ENCODE results near the gene CCSER1. TPM values are rescaled to one million over a fixed set of nuclear protein-coding genes. Genes with fewer than 3 reads are reported as not detected.
"Not testable (repeated sequence)": the region's sequence is repeated elsewhere in the genome, so short reads cannot be mapped to it uniquely, and the experiment has no call there.

Gene CCSER1
- total RNA-seq, 1 donor from 2014 or later, result 18.1 TPM

GRCh38 chr4:91454111-91454510, 1326.9 kb downstream of the CCSER1 start:
- Mint-ChIP-seq H3K27ac (no peak overlapping the region), H3K36me3 (no peaks in the 10 kb centered on the region), H3K9me3 (no peaks in the 10 kb centered on the region), H3K4me1 (ENCODE audit: unreplicated experiment) (no peaks in the 10 kb centered on the region), H3K27me3 (no peaks in the 10 kb centered on the region), H3K4me3 (no peak overlapping the region)
- no peak for DNase-seq (ENCODE audit: extremely low spot score, unreplicated experiment)
- no peak for TF ChIP-seq CTCF (conservative IDR thresholded peaks at IDR 0.05)

GRCh38 chr4:91462566-91462965, 1335.4 kb downstream of the CCSER1 start:
- not testable (repeated sequence) for H3K9me3 Mint-ChIP-seq; H3K27me3 Mint-ChIP-seq; DNase-seq (ENCODE audit: extremely low spot score, unreplicated experiment); H3K27ac Mint-ChIP-seq; H3K4me1 Mint-ChIP-seq (ENCODE audit: unreplicated experiment); H3K36me3 Mint-ChIP-seq; H3K4me3 Mint-ChIP-seq

DNA sequence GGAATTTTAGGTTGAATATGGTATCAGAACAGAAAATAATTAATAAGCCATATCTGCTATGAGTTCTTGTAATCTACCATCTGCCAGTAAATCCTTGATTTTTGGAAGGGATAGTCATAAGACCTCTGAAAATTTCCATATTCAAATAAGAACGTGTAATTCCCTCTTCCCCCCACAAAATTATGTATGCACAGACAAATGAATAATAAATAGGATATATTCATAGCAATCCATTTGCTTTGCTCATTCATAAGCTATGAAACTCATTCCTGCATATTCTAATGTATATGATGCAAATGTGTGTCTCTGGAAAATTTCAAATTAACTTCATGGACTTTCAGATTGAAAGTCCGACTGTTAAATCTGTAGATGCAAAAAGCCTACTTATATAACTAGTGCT, 1343.5 kb downstream of the CCSER1 start:
- no peak overlapping the region for H3K27ac Mint-ChIP-seq
- H3K9me3 Mint-ChIP-seq, result no peaks in the 10 kb centered on the region
- no peak for TF ChIP-seq CTCF (conservative IDR thresholded peaks at IDR 0.05)
- no peak for DNase-seq (ENCODE audit: extremely low spot score, unreplicated experiment)
- no peak overlapping the region for H3K4me3 Mint-ChIP-seq
- no peaks in the 10 kb centered on the region for H3K36me3 Mint-ChIP-seq
- no peaks in the 10 kb centered on the region for H3K27me3 Mint-ChIP-seq
- H3K4me1 Mint-ChIP-seq (ENCODE audit: unreplicated experiment), result no peaks in the 10 kb centered on the region

- no peaks in the 10 kb centered on the region for H3K27me3 Mint-ChIP-seq
- no peaks in the 10 kb centered on the region for H3K36me3 Mint-ChIP-seq
- no peaks in the 10 kb centered on the region for H3K4me1 Mint-ChIP-seq (ENCODE audit: unreplicated experiment)
- no peak overlapping the region for H3K27ac Mint-ChIP-seq
- no peak overlapping the region for H3K4me3 Mint-ChIP-seq
- DNase-seq (ENCODE audit: extremely low spot score, unreplicated experiment), result no peak
- H3K9me3 Mint-ChIP-seq, result no peaks in the 10 kb centered on the region
- TF ChIP-seq CTCF (conservative IDR thresholded peaks at IDR 0.05), result no peak
Observed at GRCh38 chr4:91471280-91471679, 1344.1 kb downstream of the CCSER1 start.

DNA sequence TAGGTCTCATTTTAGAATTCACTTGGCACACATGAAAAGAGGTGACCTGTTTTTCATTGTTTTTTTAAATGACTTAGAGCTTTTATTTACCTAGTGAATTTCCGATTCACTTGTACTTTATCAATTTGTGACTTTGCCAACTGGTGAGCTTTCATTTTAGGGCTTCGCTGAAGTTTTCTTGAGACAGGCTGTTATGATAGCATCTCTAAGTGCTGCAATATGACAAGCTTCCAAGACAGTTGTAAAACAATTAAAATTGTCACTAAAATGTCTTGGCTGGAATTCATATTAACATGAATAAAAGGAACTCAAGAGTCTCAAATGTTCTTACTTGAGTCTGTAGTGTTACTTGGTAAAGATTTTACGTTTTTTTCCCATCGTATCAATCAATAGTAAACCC, 1344.9 kb downstream of the CCSER1 start:
- Mint-ChIP-seq H3K9me3 (no peaks in the 10 kb centered on the region), H3K4me1 (ENCODE audit: unreplicated experiment) (no peaks in the 10 kb centered on the region), H3K27ac (no peak overlapping the region), H3K27me3 (no peaks in the 10 kb centered on the region), H3K36me3 (no peaks in the 10 kb centered on the region), H3K4me3 (no peak overlapping the region)
- DNase-seq (ENCODE audit: extremely low spot score, unreplicated experiment), result no peak
- no peak for TF ChIP-seq CTCF (conservative IDR thresholded peaks at IDR 0.05)

DNA sequence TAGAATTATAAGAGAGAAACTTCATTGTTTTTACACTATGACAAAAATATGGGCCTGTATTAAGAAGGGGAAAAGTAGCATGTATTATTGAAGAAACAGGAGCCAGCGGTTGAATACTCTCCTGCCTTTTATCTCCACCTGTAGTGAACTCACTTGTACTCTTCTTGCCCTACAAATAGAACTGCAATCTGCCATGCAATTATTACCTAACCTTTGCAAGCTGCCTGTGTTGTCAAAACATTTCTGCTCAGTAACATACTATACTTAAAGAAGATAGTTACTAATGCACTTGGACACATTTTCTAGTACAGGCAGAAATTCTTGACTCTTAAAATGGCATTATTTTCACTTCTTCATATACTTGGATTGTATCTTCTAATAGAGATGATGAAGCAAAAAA, 1358.2 kb downstream of the CCSER1 start:
- H3K27ac Mint-ChIP-seq, result no peak overlapping the region
- no peak overlapping the region for H3K4me3 Mint-ChIP-seq
- peaks cover 4% of the 10 kb centered on the region for H3K9me3 Mint-ChIP-seq
- TF ChIP-seq CTCF (conservative IDR thresholded peaks at IDR 0.05), result no peak
- H3K36me3 Mint-ChIP-seq, result no peaks in the 10 kb centered on the region
- no peaks in the 10 kb centered on the region for H3K4me1 Mint-ChIP-seq (ENCODE audit: unreplicated experiment)
- no peak for DNase-seq (ENCODE audit: extremely low spot score, unreplicated experiment)
- no peaks in the 10 kb centered on the region for H3K27me3 Mint-ChIP-seq
